ENCODE measurements around the gene SLCO2B1. TPM values are rescaled to one million over a fixed set of nuclear protein-coding genes. Genes with fewer than 3 reads are reported as not detected.

SLCO2B1 gene
- total and polyA plus RNA-seq, 2 donors from 2014 or later: 8.9 to 117 TPM

DNA sequence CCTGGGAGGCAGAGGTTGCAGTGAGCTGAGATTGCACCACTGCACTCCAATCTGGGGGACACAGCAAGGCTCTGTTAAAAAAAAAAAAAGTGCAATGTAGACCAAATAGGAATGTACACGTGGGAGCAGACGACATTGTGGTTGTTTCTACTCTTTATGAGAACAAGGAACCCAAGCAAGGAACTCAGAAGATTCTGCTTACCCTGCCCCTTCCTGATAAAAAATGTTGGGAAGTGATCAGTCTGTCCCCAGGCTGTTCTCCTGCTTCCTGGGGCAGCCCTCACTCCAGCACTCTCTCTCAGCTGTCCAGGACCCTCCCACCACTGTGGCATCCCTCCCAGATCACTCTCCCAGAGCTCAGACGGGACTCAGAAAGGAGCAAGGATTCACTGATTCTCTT, 31.8 kb downstream of the SLCO2B1 start:
- Histone ChIP-seq H3K9me3 (ENCODE audit: control insufficient read depth in 2 of 3, insufficient read depth in 1 of 3, low read length in 3 of 3) (peaks cover 0 to 4% (median 0%) of the 10 kb centered on the region in 3 donors), H3K27ac (ENCODE audit: low read depth in 2 of 2, low read length in 2 of 2) (no peak overlapping the region), H3K27me3 (ENCODE audit: control insufficient read depth, insufficient read depth, low read length) (no peaks in the 10 kb centered on the region), H3K36me3 (ENCODE audit: control insufficient read depth in 2 of 3, insufficient read depth in 3 of 3, low read length in 3 of 3) (no peaks in the 10 kb centered on the region), H3K4me1 (ENCODE audit: control insufficient read depth in 2 of 3, insufficient read depth in 2 of 3, low read depth in 1 of 3, low read length in 3 of 3) (no peaks in the 10 kb centered on the region), H3K4me3 (ENCODE audit: low read length in 3 of 3) (no peak overlapping the region), H3K9ac (ENCODE audit: low read length in 3 of 3) (no peak overlapping the region)
- intact Hi-C loops (cut with DNase I): no loop called here
- TF ChIP-seq, protein P1, sequence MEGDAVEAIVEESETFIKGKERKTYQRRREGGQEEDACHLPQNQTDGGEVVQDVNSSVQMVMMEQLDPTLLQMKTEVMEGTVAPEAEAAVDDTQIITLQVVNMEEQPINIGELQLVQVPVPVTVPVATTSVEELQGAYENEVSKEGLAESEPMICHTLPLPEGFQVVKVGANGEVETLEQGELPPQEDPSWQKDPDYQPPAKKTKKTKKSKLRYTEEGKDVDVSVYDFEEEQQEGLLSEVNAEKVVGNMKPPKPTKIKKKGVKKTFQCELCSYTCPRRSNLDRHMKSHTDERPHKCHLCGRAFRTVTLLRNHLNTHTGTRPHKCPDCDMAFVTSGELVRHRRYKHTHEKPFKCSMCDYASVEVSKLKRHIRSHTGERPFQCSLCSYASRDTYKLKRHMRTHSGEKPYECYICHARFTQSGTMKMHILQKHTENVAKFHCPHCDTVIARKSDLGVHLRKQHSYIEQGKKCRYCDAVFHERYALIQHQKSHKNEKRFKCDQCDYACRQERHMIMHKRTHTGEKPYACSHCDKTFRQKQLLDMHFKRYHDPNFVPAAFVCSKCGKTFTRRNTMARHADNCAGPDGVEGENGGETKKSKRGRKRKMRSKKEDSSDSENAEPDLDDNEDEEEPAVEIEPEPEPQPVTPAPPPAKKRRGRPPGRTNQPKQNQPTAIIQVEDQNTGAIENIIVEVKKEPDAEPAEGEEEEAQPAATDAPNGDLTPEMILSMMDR (IDR thresholded peaks at IDR 0.05; ENCODE audit: borderline replicate concordance, extremely low read depth, insufficient read depth): no peak
- DNase-seq (no peak), FAIRE-seq (no peak)

DNA sequence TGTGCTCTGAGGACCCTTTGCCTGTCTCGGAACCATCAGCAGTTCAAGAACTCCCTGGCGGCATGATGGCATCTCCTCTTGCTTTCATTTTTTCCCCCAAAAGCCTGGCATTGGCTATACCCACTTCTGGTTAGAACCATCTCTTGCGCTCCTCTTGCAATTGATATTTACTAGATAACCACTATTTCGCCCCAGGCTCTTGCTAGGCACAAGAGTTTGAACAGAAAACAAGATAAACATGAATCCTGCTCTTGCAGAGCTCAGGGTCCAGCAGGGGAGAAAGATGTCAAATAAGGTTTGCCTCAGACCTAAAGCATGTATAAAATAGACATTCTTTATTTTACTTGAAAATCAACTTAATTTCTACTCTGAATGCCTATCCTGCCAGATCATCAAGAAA, 33.1 kb downstream of the SLCO2B1 start:
- Histone ChIP-seq H3K36me3 (ENCODE audit: control insufficient read depth in 2 of 3, insufficient read depth in 3 of 3, low read length in 3 of 3) (no peaks in the 10 kb centered on the region), H3K27ac (ENCODE audit: low read depth in 2 of 2, low read length in 2 of 2) (no peak overlapping the region), H3K4me3 (ENCODE audit: low read length in 3 of 3) (no peak overlapping the region), H3K9ac (ENCODE audit: low read length in 3 of 3) (no peak overlapping the region), H3K9me3 (ENCODE audit: control insufficient read depth in 2 of 3, insufficient read depth in 1 of 3, low read length in 3 of 3) (no peaks in the 10 kb centered on the region), H3K4me1 (ENCODE audit: control insufficient read depth in 2 of 3, insufficient read depth in 2 of 3, low read depth in 1 of 3, low read length in 3 of 3) (no peaks in the 10 kb centered on the region), H3K27me3 (ENCODE audit: control insufficient read depth, insufficient read depth, low read length) (no peaks in the 10 kb centered on the region)
- TF ChIP-seq, protein P1 (IDR thresholded peaks at IDR 0.05; ENCODE audit: borderline replicate concordance, extremely low read depth, insufficient read depth): no peak
- FAIRE-seq (no peak), DNase-seq (no peak)
- intact Hi-C loops (cut with DNase I): no loop called here

DNA sequence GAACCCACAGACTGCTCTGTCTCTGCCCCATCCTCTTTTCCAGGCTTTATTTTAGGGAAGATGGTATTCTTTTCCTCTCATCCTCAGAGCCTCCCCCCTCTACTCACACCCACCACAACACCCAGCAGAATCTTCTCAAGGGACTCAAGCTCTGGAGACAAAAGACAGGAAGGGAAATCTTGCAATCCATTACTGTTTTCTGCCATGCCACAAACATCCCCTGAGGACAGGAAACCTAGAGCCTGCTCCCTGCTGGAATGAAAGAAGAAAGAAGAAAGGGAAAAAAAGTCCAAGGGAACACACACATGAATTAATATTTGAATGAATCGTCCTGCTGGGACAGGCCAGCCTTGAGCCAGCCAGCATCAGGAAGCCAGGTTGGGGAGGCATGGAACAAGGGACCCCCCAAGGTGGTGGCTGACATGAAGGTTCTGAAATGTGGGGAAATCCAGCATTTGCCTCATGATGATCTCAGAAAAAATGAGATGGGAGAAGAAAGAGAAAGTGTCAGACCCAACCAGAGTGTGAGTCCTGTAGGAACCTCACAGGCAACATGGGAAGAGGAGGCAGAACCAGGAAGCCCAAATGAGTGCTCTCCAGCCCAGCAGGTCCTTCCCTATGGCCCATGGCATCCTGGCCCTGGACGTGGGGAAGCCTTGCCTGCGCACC, 34.0 kb downstream of the SLCO2B1 start:
- Histone ChIP-seq H3K9me3 (ENCODE audit: control insufficient read depth in 2 of 3, insufficient read depth in 1 of 3, low read length in 3 of 3) (no peaks in the 10 kb centered on the region), H3K27ac (ENCODE audit: low read depth in 2 of 2, low read length in 2 of 2) (no peak overlapping the region), H3K36me3 (ENCODE audit: control insufficient read depth in 2 of 3, insufficient read depth in 3 of 3, low read length in 3 of 3) (no peaks in the 10 kb centered on the region), H3K27me3 (ENCODE audit: control insufficient read depth, insufficient read depth, low read length) (no peaks in the 10 kb centered on the region), H3K4me3 (ENCODE audit: low read length in 3 of 3) (no peak overlapping the region), H3K4me1 (ENCODE audit: control insufficient read depth in 2 of 3, insufficient read depth in 2 of 3, low read depth in 1 of 3, low read length in 3 of 3) (no peaks in the 10 kb centered on the region), H3K9ac (ENCODE audit: low read length in 3 of 3) (no peak overlapping the region)
- intact Hi-C loops (cut with DNase I): no loop called here
- FAIRE-seq: no peak
- TF ChIP-seq, protein P1 (IDR thresholded peaks at IDR 0.05; ENCODE audit: borderline replicate concordance, extremely low read depth, insufficient read depth): no peak
- DNase-seq: no peak

DNA sequence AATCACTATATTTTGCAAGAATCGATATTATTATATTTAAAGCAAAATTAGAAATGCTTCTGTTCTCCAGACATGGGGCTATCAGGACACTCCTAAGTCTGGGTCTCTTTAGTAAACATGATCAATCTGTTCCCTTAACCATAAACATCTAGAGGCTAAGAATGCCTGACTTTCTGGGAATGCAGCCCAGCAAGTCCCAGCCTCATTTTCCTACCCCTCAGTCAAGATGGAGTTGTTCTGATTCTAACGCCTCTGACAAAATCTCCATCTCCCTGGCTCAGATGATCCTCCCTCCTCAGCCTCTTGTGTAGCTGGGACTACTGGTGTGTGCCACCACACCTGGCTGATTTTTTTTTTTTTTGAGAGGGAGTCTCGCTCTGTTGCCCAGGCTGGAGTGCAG, 35.0 kb downstream of the SLCO2B1 start:
- no peak overlapping the region for H3K9ac ChIP-seq (ENCODE audit: low read length in 3 of 3)
- intact Hi-C loops (cut with DNase I): no loop called here
- no peaks in the 10 kb centered on the region for H3K36me3 ChIP-seq (ENCODE audit: control insufficient read depth in 2 of 3, insufficient read depth in 3 of 3, low read length in 3 of 3)
- DNase-seq: no peak
- H3K27me3 ChIP-seq (ENCODE audit: control insufficient read depth, insufficient read depth, low read length): no peaks in the 10 kb centered on the region
- no peak overlapping the region for H3K4me3 ChIP-seq (ENCODE audit: low read length in 3 of 3)
- no peaks in the 10 kb centered on the region for H3K9me3 ChIP-seq (ENCODE audit: control insufficient read depth in 2 of 3, insufficient read depth in 1 of 3, low read length in 3 of 3)
- FAIRE-seq: no peak
- TF ChIP-seq, protein P1 (IDR thresholded peaks at IDR 0.05; ENCODE audit: borderline replicate concordance, extremely low read depth, insufficient read depth): no peak
- H3K4me1 ChIP-seq (ENCODE audit: control insufficient read depth in 2 of 3, insufficient read depth in 2 of 3, low read depth in 1 of 3, low read length in 3 of 3): peaks cover 0 to 4% (median 0%) of the 10 kb centered on the region in 3 donors
- H3K27ac ChIP-seq (ENCODE audit: low read depth in 2 of 2, low read length in 2 of 2): no peak overlapping the region
